Activated naive CD8-positive, alpha-beta T cell treated with anti-CD3 and anti-CD28 coated beads, Interleukin-2, amount 50 U/mL, for 24 hours (primary cell): ENCODE measurements around the gene ARAF.

Experiments
- ATAC-seq: fragments of 150-1000 bp; cut with Tn5 transposase; one replicate; pipeline ENCODE4 v1.10.0; 2021
- DNase-seq: peaks from one replicate; pipeline ENCODE4 v3.0.0; 2021
- H3K27ac Mint-ChIP-seq: one replicate; pipeline ENCODE4 v1.8.0; 2021; ENCODE audit warnings: mild to moderate bottlenecking, mixed read lengths
- H3K27me3 Mint-ChIP-seq: one replicate; pipeline ENCODE4 v1.8.0; 2021; ENCODE audit warnings: mixed read lengths
- H3K36me3 Mint-ChIP-seq: one replicate; pipeline ENCODE4 v1.8.0; 2021; ENCODE audit warnings: low read depth, mixed read lengths
- H3K4me1 Mint-ChIP-seq: one replicate; pipeline ENCODE4 v1.8.0; 2021; ENCODE audit warnings: mixed read lengths
- H3K4me3 Mint-ChIP-seq: one replicate; pipeline ENCODE4 v1.8.0; 2021; ENCODE audit warnings: mild to moderate bottlenecking, moderate library complexity, mixed read lengths
- H3K9me3 Mint-ChIP-seq: one replicate; pipeline ENCODE4 v1.8.0; 2021; ENCODE audit warnings: mixed read lengths

The ARAF gene

GRCh38 chrX:47556045-47556623 is 4.9 kb upstream of the ARAF start:
- Mint-ChIP-seq H3K27ac (peak overlapping the region; percentile 84), H3K4me1 (peaks cover 20% of the 10 kb centered on the region), H3K27me3 (no peaks in the 10 kb centered on the region), H3K36me3 (no peaks in the 10 kb centered on the region), H3K9me3 (no peaks in the 10 kb centered on the region), H3K4me3 (peak overlapping the region; percentile 81)
- DNase-seq (peak; percentile 78), ATAC-seq (peak; percentile 94)

DNA sequence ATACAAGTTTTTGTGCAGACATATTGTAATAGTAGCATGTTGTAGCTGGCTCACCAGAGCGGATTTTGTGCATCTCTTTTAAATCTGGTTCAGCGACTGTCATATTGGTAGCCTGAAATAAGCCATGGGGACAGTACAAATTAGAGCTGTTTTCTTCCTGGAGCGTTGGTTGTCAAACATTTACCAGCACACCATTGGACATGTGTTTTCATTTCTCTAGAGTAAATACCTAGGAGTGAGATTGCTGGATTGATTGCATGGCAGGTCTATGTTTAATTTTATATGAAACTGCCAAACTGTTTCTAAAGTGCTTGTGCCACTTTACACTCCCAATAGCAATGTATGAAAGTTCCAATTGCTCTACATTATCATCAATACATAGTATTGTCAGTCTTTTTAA is 2.6 kb upstream of the ARAF start:
- no peak overlapping the region for H3K27ac Mint-ChIP-seq
- H3K4me3 Mint-ChIP-seq: no peak overlapping the region

DNA sequence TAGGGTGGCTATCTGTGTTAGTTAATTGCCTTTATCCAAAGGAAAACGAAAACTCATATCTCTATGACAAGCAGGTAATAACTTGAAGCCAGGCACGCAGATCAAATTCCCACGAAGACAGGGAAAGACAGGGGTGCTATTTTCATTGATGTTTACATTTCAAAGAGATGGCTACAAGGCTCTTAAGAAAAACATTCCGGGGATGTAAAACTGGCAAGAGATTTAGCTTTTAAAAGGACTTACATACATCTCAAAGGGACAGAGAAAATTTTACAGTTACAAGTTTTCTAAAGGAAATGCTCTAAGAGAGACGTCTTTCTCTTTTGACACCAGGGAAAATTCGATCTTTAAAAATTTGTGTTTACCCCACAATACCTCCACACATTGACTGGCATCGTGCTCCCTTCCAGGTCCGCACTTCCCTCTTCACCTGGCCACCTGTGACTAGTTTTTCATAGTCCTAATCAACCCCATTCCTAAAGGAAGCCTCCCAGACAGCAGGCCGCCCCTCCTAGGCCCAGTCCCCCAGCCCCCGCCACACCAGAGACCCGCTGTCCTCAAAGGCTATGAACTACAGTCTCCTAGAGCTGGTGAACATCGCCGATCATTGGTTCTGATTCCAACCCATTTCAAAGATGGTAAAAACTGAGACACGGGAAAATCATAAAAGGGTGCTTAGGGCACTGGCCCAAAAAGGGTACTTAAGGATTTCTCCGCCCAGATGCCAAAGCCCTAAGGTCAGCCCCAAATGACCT is 649 bp upstream of the ARAF start:
- Mint-ChIP-seq H3K4me1 (peaks cover 50% of the 10 kb centered on the region), H3K36me3 (peaks cover 12% of the 10 kb centered on the region), H3K27me3 (no peaks in the 10 kb centered on the region), H3K4me3 (peak overlapping the region; percentile 91), H3K27ac (peak overlapping the region; percentile 95), H3K9me3 (no peaks in the 10 kb centered on the region)
- DNase-seq (no peak), ATAC-seq (no peak)

More for the DNA sequence above, 2.6 kb upstream of the ARAF start:
- peaks cover 35% of the 10 kb centered on the region for H3K4me1 Mint-ChIP-seq
- H3K27me3 Mint-ChIP-seq: no peaks in the 10 kb centered on the region
- peaks cover 5% of the 10 kb centered on the region for H3K36me3 Mint-ChIP-seq
- H3K9me3 Mint-ChIP-seq: no peaks in the 10 kb centered on the region
- DNase-seq (no peak), ATAC-seq (no peak)

DNA sequence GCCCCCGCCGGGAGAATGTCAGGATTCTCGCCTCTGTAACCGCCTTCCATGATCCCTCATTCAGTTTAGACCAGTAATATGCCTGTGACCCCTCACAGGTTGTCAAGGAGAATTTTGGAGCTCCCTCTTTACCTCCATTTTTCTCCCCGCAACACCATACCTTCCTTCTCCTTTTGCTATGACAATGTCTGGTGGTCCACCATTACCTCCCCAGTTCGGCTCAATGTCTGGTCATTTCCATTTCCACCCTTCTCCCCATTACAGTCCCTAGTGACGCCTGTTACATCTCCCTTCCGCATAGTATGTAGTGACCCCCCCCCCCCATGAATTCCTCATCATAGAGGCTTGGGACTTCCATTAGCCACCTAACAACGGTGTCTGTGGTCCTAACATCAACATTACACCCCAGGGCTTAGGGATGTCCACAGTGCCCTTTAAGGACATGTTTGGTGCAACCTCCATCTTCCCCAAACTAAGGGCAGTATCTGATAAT is 700 bp downstream of the ARAF start:
- no peaks in the 10 kb centered on the region for H3K27me3 Mint-ChIP-seq
- peaks cover 43% of the 10 kb centered on the region for H3K4me1 Mint-ChIP-seq
- DNase-seq (no peak), ATAC-seq (no peak)
- peak overlapping the region; percentile 95 for H3K27ac Mint-ChIP-seq
- peaks cover 12% of the 10 kb centered on the region for H3K36me3 Mint-ChIP-seq
- no peaks in the 10 kb centered on the region for H3K9me3 Mint-ChIP-seq
- peak overlapping the region; percentile 91 for H3K4me3 Mint-ChIP-seq

DNA sequence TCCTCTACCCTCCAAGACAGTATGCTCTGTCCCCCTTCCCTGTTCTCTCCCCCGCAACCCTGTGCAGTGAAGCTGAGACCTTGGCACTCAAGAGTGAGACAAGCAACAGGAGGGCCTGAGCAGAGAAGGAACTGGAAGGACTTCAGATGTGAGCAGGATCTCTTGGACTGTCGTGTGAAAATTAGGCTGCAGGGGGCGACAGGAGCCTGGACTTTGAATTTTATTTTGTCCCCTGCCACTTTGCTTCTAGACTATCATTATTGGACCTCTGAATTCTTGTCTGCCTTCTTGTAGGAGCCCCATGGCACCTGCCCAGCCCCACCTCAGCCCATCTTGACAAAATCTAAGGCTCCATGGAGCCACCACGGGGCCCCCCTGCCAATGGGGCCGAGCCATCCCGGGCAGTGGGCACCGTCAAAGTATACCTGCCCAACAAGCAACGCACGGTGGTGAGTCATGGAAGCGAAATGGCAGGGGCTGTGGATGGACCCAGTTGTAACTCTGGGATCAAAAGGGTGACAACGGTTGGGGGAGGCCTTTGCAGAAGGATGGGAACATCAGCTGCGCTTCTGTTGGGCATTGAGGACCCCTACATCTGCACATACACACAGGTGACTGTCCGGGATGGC is 1.7 kb downstream of the ARAF start:
- Mint-ChIP-seq H3K4me1 (peaks cover 41% of the 10 kb centered on the region), H3K36me3 (peaks cover 19% of the 10 kb centered on the region), H3K4me3 (peak overlapping the region; percentile 91), H3K27ac (peak overlapping the region; percentile 46), H3K27me3 (no peaks in the 10 kb centered on the region), H3K9me3 (no peaks in the 10 kb centered on the region)
- DNase-seq (no peak), ATAC-seq (no peak)

DNA sequence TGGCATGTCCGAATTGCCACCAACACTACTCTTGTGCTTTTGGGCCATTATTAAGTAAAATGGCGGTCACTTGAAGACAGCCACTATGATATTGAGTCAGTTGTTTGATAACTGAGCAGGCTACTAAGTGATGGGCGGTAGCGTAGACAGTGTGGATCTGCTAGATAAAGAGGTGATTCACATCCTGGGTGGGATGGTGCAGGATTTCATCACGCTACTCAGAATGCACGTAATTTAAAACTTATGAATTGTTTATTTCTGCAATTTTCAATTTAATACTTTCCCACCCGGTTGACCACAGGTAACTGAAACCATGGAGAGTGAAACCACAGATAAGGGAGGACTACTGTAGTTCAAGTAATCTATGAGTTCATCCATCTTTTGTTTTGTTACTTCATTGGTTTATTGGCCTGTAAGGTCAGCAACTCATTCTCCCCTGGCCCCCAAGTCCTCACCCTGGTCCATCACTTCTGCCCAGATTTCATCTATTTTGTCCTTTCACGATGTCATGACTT is 2.9 kb downstream of the ARAF start:
- H3K27ac Mint-ChIP-seq: peak overlapping the region; percentile 91
- ATAC-seq: no peak
- H3K4me3 Mint-ChIP-seq: peak overlapping the region; percentile 56
- H3K36me3 Mint-ChIP-seq: peaks cover 20% of the 10 kb centered on the region
- H3K4me1 Mint-ChIP-seq: peaks cover 41% of the 10 kb centered on the region
- H3K27me3 Mint-ChIP-seq: no peaks in the 10 kb centered on the region
- DNase-seq: no peak
- H3K9me3 Mint-ChIP-seq: no peaks in the 10 kb centered on the region

- no peaks in the 10 kb centered on the region for H3K9me3 Mint-ChIP-seq
- H3K4me3 Mint-ChIP-seq: peak overlapping the region; percentile 56
- H3K27ac Mint-ChIP-seq: peak overlapping the region; percentile 91
- H3K4me1 Mint-ChIP-seq: peaks cover 41% of the 10 kb centered on the region
- ATAC-seq (peak; percentile 18), DNase-seq (no peak)
- H3K36me3 Mint-ChIP-seq: peaks cover 20% of the 10 kb centered on the region
- H3K27me3 Mint-ChIP-seq: no peaks in the 10 kb centered on the region
Measured at GRCh38 chrX:47564438-47565085, 3.6 kb downstream of the ARAF start.

DNA sequence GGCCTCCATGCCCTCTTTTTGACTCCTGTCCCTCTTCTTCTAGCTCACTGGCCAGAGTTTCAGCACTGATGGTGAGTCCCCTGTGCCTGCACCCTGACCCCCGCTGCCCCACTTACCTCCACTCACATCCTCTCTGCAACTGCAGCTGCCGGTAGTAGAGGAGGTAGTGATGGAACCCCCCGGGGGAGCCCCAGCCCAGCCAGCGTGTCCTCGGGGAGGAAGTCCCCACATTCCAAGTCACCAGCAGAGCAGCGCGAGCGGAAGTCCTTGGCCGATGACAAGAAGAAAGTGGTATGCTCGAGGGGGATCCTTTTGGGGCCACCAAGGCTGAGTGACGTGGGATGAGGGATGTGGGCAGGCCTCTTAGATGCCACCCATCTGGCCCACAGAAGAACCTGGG is 5.8 kb downstream of the ARAF start:
- no peak overlapping the region for H3K27ac Mint-ChIP-seq
- H3K36me3 Mint-ChIP-seq: peaks cover 32% of the 10 kb centered on the region
- no peaks in the 10 kb centered on the region for H3K27me3 Mint-ChIP-seq
- no peak overlapping the region for H3K4me3 Mint-ChIP-seq
- H3K4me1 Mint-ChIP-seq: peaks cover 30% of the 10 kb centered on the region
- ATAC-seq: no peak
- no peaks in the 10 kb centered on the region for H3K9me3 Mint-ChIP-seq
- no peak for DNase-seq

DNA sequence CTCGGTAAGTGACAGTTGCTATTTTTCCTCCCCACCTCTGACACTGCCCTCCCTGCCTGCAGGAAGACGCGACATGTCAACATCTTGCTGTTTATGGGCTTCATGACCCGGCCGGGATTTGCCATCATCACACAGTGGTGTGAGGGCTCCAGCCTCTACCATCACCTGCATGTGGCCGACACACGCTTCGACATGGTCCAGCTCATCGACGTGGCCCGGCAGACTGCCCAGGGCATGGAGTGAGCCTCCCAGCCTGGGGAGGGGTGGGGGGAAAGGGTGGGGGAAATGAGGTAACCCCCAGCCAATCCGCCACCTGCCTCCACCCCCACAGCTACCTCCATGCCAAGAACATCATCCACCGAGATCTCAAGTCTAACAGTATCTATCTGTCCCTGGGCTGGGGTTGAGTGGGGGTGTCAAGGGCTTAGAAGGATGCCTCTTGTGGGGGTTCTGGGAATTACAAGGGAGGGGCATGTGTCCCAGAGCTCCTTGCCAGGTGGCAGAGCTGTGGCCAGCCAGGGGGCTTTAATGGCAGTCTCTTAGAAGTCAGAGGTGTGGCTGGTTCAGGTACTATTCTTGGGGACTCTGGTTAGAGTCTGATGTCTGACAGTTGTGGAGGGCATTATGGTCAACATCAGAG is 7.8 kb downstream of the ARAF start:
- H3K4me1 Mint-ChIP-seq: peaks cover 19% of the 10 kb centered on the region
- no peak for ATAC-seq
- no peak overlapping the region for H3K4me3 Mint-ChIP-seq
- peak; percentile 31 for DNase-seq
- peaks cover 29% of the 10 kb centered on the region for H3K36me3 Mint-ChIP-seq
- no peak overlapping the region for H3K27ac Mint-ChIP-seq
- no peaks in the 10 kb centered on the region for H3K9me3 Mint-ChIP-seq
- peaks cover 4% of the 10 kb centered on the region for H3K27me3 Mint-ChIP-seq

DNA sequence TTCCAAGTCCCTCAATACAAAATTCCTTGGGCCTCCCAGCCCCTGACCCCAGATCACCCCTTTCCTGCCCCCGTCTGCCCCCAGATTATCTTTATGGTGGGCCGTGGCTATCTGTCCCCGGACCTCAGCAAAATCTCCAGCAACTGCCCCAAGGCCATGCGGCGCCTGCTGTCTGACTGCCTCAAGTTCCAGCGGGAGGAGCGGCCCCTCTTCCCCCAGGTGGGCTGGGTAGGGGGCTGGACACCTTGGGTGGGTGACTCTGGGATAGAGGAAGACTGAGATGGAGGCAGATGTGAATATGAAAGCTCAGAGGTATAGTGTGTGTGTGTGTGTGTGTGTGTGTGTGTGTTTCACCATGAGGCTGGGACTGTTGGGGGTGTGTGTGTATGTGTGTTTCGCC is 9.8 kb downstream of the ARAF start:
- no peak overlapping the region for H3K27ac Mint-ChIP-seq
- peaks cover 4% of the 10 kb centered on the region for H3K27me3 Mint-ChIP-seq
- peaks cover 7% of the 10 kb centered on the region for H3K4me1 Mint-ChIP-seq
- H3K4me3 Mint-ChIP-seq: no peak overlapping the region
- DNase-seq (no peak), ATAC-seq (no peak)
- H3K9me3 Mint-ChIP-seq: no peaks in the 10 kb centered on the region
- H3K36me3 Mint-ChIP-seq: peaks cover 24% of the 10 kb centered on the region

DNA sequence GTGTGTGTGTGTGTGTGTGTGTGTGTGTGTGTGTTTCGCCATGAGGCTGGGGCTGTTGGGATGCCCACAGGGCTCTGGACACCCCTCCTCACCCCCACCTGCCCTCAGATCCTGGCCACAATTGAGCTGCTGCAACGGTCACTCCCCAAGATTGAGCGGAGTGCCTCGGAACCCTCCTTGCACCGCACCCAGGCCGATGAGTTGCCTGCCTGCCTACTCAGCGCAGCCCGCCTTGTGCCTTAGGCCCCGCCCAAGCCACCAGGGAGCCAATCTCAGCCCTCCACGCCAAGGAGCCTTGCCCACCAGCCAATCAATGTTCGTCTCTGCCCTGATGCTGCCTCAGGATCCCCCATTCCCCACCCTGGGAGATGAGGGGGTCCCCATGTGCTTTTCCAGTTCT is 10.2 kb downstream of the ARAF start:
- Mint-ChIP-seq H3K27ac (no peak overlapping the region), H3K36me3 (peaks cover 24% of the 10 kb centered on the region)

GRCh38 chrX:47571896-47572295 is 10.9 kb downstream of the ARAF start:
- Mint-ChIP-seq H3K36me3 (peaks cover 24% of the 10 kb centered on the region), H3K4me1 (peaks cover 6% of the 10 kb centered on the region), H3K27me3 (peaks cover 6% of the 10 kb centered on the region), H3K27ac (no peak overlapping the region), H3K4me3 (no peak overlapping the region), H3K9me3 (no peaks in the 10 kb centered on the region)
- DNase-seq (no peak), ATAC-seq (no peak)

More for the DNA sequence above, 10.2 kb downstream of the ARAF start:
- Mint-ChIP-seq H3K27me3 (peaks cover 4% of the 10 kb centered on the region), H3K9me3 (no peaks in the 10 kb centered on the region), H3K4me3 (no peak overlapping the region), H3K4me1 (peaks cover 6% of the 10 kb centered on the region)
- no peak for ATAC-seq
- DNase-seq: no peak

DNA sequence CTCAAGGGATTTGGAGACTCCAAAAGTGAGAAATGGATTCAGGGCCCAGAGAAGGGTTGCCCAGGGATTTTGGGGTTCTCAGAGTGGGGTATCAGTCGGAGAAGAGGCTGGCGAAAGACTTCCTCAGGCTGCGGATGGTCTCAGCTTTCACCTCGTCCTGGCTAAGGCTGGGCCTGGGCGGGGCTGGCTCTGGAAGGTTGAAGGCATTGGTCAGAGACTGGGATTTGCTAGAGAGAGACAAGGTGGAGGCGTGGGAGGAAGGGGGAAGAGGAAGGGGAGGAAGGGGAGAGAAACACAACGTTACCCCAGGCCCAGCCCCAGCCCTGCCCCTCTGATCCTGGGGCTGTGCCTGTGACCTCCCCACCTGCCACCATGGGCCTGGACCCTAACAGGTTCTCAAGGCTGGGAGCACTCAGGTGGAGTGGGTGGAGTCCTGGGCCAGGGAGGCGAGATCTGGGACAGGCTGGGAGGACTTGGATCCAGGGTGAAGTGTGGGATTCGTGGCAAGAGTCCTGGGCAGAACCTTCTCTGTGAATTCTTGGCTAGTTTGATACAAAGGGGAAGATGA is 11.9 kb downstream of the ARAF start:
- Mint-ChIP-seq H3K4me3 (no peak overlapping the region), H3K27me3 (peaks cover 8% of the 10 kb centered on the region), H3K36me3 (peaks cover 16% of the 10 kb centered on the region), H3K9me3 (no peaks in the 10 kb centered on the region), H3K4me1 (peaks cover 6% of the 10 kb centered on the region), H3K27ac (peak overlapping the region; percentile 42)
- no peak for DNase-seq
- ATAC-seq: no peak
